ENCODE data around the gene C3orf49. TPM values are rescaled to one million over a fixed set of nuclear protein-coding genes. Genes with fewer than 3 reads are reported as not detected.

The C3orf49 gene
- total RNA-seq, 4 donors from 2014 or later, result not detected

DNA sequence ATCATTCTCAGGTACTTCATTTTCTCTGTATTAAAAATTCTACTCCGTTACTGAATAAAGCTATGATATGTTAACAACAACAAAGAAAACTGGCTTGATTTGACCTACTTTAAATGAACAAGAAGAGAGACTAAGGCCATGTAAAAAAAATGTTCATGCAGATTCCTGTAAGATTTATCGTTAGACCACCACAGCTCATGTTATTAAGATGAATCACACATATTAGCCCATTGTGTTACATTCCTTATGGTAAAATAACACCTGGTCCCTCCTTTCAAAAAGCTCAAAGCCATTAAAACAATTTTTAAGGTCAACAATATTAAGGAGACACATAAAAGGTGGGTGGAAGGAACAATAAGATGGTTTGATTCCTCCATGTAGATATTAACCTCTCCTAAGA lies 38.2 kb downstream of the C3orf49 start:
- intact Hi-C loops (cut with DNase I), result no loop called here
- DNase-seq, result no peak
- peaks cover 3 to 35% (median 9%) of the 10 kb centered on the region in 3 donors for H3K4me1 ChIP-seq
- no peak overlapping the region for H3K4me3 ChIP-seq
- no peaks in the 10 kb centered on the region for H3K27me3 ChIP-seq
- H3K36me3 ChIP-seq, result no peaks in the 10 kb centered on the region
- no peak overlapping the region for H3K27ac ChIP-seq
- TF ChIP-seq POLR2A (IDR thresholded peaks at IDR 0.05), result no peak
- TF ChIP-seq, protein P1, sequence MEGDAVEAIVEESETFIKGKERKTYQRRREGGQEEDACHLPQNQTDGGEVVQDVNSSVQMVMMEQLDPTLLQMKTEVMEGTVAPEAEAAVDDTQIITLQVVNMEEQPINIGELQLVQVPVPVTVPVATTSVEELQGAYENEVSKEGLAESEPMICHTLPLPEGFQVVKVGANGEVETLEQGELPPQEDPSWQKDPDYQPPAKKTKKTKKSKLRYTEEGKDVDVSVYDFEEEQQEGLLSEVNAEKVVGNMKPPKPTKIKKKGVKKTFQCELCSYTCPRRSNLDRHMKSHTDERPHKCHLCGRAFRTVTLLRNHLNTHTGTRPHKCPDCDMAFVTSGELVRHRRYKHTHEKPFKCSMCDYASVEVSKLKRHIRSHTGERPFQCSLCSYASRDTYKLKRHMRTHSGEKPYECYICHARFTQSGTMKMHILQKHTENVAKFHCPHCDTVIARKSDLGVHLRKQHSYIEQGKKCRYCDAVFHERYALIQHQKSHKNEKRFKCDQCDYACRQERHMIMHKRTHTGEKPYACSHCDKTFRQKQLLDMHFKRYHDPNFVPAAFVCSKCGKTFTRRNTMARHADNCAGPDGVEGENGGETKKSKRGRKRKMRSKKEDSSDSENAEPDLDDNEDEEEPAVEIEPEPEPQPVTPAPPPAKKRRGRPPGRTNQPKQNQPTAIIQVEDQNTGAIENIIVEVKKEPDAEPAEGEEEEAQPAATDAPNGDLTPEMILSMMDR (IDR thresholded peaks at IDR 0.05), result no peak
- WGBS, 2 donors, result 74% methylated on average over 2 of the region's 2 CpGs
- H3K9me3 ChIP-seq, result no peaks in the 10 kb centered on the region

DNA sequence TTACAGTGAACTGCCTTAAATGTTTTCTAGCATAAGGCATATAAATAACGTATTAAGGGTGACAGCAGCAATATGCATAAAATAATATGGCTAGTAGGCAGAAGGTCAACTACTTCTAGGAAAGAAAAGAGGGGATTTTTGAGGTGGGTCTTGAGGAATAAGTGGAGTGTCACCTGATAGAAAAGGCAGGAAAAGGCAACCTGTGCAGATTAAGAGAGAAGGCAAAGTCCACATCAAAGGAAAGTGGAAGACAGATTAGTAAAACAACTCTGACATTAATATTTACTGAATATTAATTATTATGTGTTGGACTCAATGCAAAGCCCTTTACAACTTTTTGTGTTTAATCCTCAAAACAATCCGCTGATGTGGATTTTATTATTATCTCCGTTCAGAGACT lies 41.7 kb downstream of the C3orf49 start:
- Histone ChIP-seq H3K36me3 (no peaks in the 10 kb centered on the region), H3K4me1 (peaks cover 7 to 43% (median 15%) of the 10 kb centered on the region in 3 donors), H3K27me3 (no peaks in the 10 kb centered on the region), H3K27ac (no peak overlapping the region), H3K4me3 (no peak overlapping the region), H3K9me3 (no peaks in the 10 kb centered on the region)
- WGBS, 2 donors, result 85 to 87% methylated on average over 3 of the region's 3 CpGs
- no peak for DNase-seq
- intact Hi-C loops (cut with DNase I), result no loop called here
- no peak for TF ChIP-seq POLR2A (IDR thresholded peaks at IDR 0.05)
- TF ChIP-seq, protein P1 (IDR thresholded peaks at IDR 0.05), result no peak

DNA sequence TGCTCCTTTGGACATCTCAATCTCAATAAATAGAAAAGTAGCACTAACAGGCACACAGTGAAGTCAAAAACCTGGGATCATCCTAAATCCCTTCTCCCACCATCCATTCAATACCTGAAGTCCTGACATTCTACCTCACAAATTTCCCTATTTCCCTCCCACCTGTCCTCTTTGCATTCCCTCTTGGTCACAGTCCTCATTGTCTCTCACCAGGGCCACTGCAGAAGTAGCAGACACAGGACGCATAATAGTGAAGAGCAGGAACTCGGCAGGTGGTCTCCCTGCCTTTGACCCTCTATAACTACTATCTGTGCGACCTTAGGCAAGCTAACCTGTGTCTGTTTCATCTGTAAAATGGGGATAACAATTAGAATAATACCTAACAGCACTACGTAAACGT lies 42.2 kb downstream of the C3orf49 start:
- no peak for DNase-seq
- intact Hi-C loops (cut with DNase I), result no loop called here
- Histone ChIP-seq H3K27me3 (no peaks in the 10 kb centered on the region), H3K9me3 (no peaks in the 10 kb centered on the region), H3K4me1 (peaks cover 3 to 40% (median 15%) of the 10 kb centered on the region in 3 donors), H3K27ac (no peak overlapping the region), H3K4me3 (no peak overlapping the region), H3K36me3 (no peaks in the 10 kb centered on the region)
- no peak for TF ChIP-seq POLR2A (IDR thresholded peaks at IDR 0.05)
- TF ChIP-seq, protein P1 (IDR thresholded peaks at IDR 0.05), result no peak
- 81 to 94% methylated on average over 5 of the region's 5 CpGs for WGBS, 2 donors

DNA sequence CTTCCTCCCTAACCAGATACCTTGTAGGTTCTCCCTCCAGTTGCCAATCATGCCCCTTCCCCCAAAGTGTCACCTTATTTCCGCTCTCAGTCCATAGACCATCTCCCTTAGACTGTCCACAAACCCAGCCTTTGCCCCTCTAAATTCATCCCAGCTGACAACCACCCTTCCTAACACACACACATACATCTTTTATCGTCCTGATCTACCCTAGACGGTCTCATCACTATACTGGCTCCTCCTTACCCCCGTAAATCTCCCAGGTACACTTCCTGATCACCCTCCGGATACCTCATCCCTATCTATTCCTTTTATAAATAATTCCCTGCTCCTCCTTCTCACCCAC lies 43.7 kb downstream of the C3orf49 start:
- peak overlapping the region; percentile 97 to 99 (median 98) for H3K4me3 ChIP-seq
- DNase-seq, result no peak
- 10 to 15% methylated on average over 5 of the region's 5 CpGs for WGBS, 2 donors
- TF ChIP-seq, protein P1 (IDR thresholded peaks at IDR 0.05), result no peak
- TF ChIP-seq POLR2A (IDR thresholded peaks at IDR 0.05), result no peak
- H3K9me3 ChIP-seq, result no peaks in the 10 kb centered on the region
- peak overlapping the region; percentile 94 to 99 (median 96) for H3K27ac ChIP-seq
- no peaks in the 10 kb centered on the region for H3K27me3 ChIP-seq
- peaks cover 3 to 34% (median 15%) of the 10 kb centered on the region in 3 donors for H3K4me1 ChIP-seq
- peaks cover 0 to 9% (median 0%) of the 10 kb centered on the region in 3 donors for H3K36me3 ChIP-seq
- intact Hi-C loops (cut with DNase I), result no loop called here

DNA sequence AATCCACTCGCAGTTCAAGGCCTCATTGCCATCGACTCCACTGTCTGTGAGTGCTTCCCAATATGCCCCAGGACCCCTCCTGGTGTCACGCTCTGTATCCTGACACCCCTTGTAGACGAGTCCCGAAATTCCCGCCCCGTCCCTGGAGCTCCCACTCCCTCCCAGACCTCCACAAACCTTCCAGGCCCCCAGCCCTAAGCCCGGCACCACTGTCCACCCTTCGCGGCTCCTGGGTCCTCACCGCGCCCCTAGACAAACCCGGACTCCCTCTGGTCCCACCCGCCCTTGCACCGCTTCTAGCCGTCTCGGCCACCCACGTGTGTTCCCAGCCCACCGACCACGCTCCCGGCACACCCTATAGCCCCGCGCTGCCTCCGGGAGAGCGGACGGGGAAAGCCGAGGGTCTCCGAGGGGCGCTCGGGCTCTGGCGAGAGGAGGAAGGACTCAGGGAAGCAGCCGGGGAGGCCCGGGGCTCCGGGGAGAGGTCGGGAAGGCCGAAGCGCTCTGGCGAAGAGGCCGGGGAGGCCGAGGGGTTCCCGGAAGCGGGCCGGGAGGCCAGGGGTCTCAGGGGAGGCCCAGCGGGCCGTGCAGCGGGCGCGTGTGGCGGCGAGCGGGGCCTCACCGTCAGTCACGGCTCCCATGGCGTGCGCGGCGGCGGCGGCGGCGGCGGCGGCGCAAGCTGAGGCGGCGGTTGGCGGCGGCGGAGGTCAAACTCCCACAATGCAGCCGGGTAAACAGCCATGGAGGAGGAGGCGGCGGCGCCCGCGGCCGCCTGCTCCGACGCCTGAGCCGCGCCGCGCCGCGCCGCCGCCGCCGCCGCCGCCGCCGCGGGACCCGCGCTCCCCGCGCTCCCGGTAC lies 44.3 kb downstream of the C3orf49 start, which contains the start of the genes ATXN7 and THOC7:
Gene ATXN7, plus strand, starts transcription at position 718 of the 858 bp plus-strand sequence. CDS start 48,732 bp downstream, outside the sequence.
Gene THOC7, minus strand, starts transcription at position 656 of the 858 bp plus-strand sequence. Its CDS starts 15 bp downstream, at position 641.
- Histone ChIP-seq H3K27me3 (no peaks in the 10 kb centered on the region), H3K4me1 (peaks cover 3 to 34% (median 15%) of the 10 kb centered on the region in 3 donors), H3K27ac (peak within 1 kb of the TSS; percentile 94 to 99 (median 96)), H3K9me3 (no peaks in the 10 kb centered on the region), H3K4me3 (peak within 1 kb of the TSS; percentile 97 to 99 (median 98)), H3K36me3 (peaks cover 0 to 9% (median 0%) of the 10 kb centered on the region in 3 donors)
- DNase-seq, result no peak
- TF ChIP-seq, protein P1 (IDR thresholded peaks at IDR 0.05), result no peak
- TF ChIP-seq POLR2A (IDR thresholded peaks at IDR 0.05), result peak in 2 of 4 donors; percentile 12 to 41
- WGBS, 2 donors, result 0 to 1% methylated on average over 13 to 15 of the region's 98 CpGs
- intact Hi-C loops (cut with DNase I), result no loop called here

Measured in esophagus squamous epithelium (tissue), 5 donors.